ENCODE results near the gene CD68. TPM values are rescaled to one million over a fixed set of nuclear protein-coding genes. Genes with fewer than 3 reads are reported as not detected.
A peak's percentile ranks its signal among the peaks of the same experiment; 100 is the strongest.

The CD68 gene
- total RNA-seq, 2 donors from 2014 or later, result 12.3 to 17.3 TPM

GRCh38 chr17:7572588-7573323 lies 6.7 kb upstream of the CD68 start:
- WGBS, result under 1% methylated on average over 52 of the region's 73 CpGs
- DNase-seq (ENCODE audit: low spot score), result peak; percentile 100
- Histone ChIP-seq H3K27me3 (replicated peaks; ENCODE audit: insufficient read depth) (no peaks in the 10 kb centered on the region), H3K27ac (peak overlapping the region; percentile 98), H3K4me1 (replicated peaks) (no peaks in the 10 kb centered on the region), H3K4me3 (peak overlapping the region; percentile 99 to 100), H3K9me3 (no peaks in the 10 kb centered on the region), H3K36me3 (peaks cover 22 to 42% of the 10 kb centered on the region in 2 donors)
- TF ChIP-seq POLR2A (IDR thresholded peaks at IDR 0.05) (peak; percentile 98), CTCF (IDR thresholded peaks at IDR 0.05) (peak in 1 of 4 experiments; percentile 62), POLR2AphosphoS5 (IDR thresholded peaks at IDR 0.05) (peak; percentile 100)
- intact Hi-C loops (cut with DNase I), result loop anchor here (5.0 kb wide), 1 partner anchor 115 kb away; the partner anchor contains the start of genes TP53 and WRAP53

- intact Hi-C loops (cut with DNase I), result loop anchor here (5.0 kb wide), 1 partner anchor 114 kb away; the partner anchor contains the start of genes TP53 and WRAP53
- Histone ChIP-seq H3K4me3 (peak overlapping the region; percentile 99 to 100), H3K36me3 (peaks cover 26 to 49% of the 10 kb centered on the region in 2 donors), H3K9me3 (no peaks in the 10 kb centered on the region), H3K27ac (peak overlapping the region; percentile 98), H3K27me3 (replicated peaks; ENCODE audit: insufficient read depth) (no peaks in the 10 kb centered on the region), H3K4me1 (replicated peaks) (no peaks in the 10 kb centered on the region)
- 1% methylated on average over 67 of the region's 71 CpGs for WGBS
- DNase-seq (ENCODE audit: low spot score), result peak; percentile 89
- peak; percentile 57 for TF ChIP-seq POLR2A (IDR thresholded peaks at IDR 0.05)
- peak in 1 of 4 experiments; percentile 1 for TF ChIP-seq CTCF (IDR thresholded peaks at IDR 0.05)
- peak; percentile 96 for TF ChIP-seq POLR2AphosphoS5 (IDR thresholded peaks at IDR 0.05)
Measured at GRCh38 chr17:7573324-7574080, 5.9 kb upstream of the CD68 start.

GRCh38 chr17:7574176-7574953 lies 5.1 kb upstream of the CD68 start:
- peaks cover 26 to 49% of the 10 kb centered on the region in 2 donors for H3K36me3 ChIP-seq
- H3K9me3 ChIP-seq, result no peaks in the 10 kb centered on the region
- WGBS, result 19% methylated on average over 15 of the region's 15 CpGs
- no peaks in the 10 kb centered on the region for H3K27me3 ChIP-seq (replicated peaks; ENCODE audit: insufficient read depth)
- intact Hi-C loops (cut with DNase I), result loop anchor here (5.0 kb wide), 1 partner anchor 113 kb away; the partner anchor contains the start of genes TP53 and WRAP53
- TF ChIP-seq POLR2AphosphoS5 (IDR thresholded peaks at IDR 0.05) (no peak), CTCF (IDR thresholded peaks at IDR 0.05) (no peak)
- no peaks in the 10 kb centered on the region for H3K4me1 ChIP-seq (replicated peaks)
- H3K4me3 ChIP-seq, result peak overlapping the region; percentile 99 to 100
- DNase-seq (ENCODE audit: low spot score), result no peak
- H3K27ac ChIP-seq, result peak overlapping the region; percentile 98

- intact Hi-C loops (cut with DNase I), result no loop called here
- Histone ChIP-seq H3K27me3 (replicated peaks; ENCODE audit: insufficient read depth) (no peaks in the 10 kb centered on the region), H3K27ac (no peak overlapping the region), H3K9me3 (no peaks in the 10 kb centered on the region), H3K4me1 (replicated peaks) (no peaks in the 10 kb centered on the region), H3K4me3 (no peak overlapping the region), H3K36me3 (peaks cover 26 to 46% of the 10 kb centered on the region in 2 donors)
- TF ChIP-seq POLR2A (IDR thresholded peaks at IDR 0.05) (no peak), POLR2AphosphoS5 (IDR thresholded peaks at IDR 0.05) (no peak), CTCF (IDR thresholded peaks at IDR 0.05) (no peak)
- 67% methylated on average over 1 of the region's 1 CpG for WGBS
- DNase-seq (ENCODE audit: low spot score), result no peak
Measured at GRCh38 chr17:7575481-7575883, 4.0 kb upstream of the CD68 start.

Measured in prostate gland (tissue), 2 donors.